Measurements from ENCODE around the gene RNF111. TPM values are rescaled to one million over a fixed set of nuclear protein-coding genes. Genes with fewer than 3 reads are reported as not detected.

The RNF111 gene
- total and polyA plus RNA-seq, 7 donors, result 7.6 to 28.6 (median 15.0) TPM

DNA sequence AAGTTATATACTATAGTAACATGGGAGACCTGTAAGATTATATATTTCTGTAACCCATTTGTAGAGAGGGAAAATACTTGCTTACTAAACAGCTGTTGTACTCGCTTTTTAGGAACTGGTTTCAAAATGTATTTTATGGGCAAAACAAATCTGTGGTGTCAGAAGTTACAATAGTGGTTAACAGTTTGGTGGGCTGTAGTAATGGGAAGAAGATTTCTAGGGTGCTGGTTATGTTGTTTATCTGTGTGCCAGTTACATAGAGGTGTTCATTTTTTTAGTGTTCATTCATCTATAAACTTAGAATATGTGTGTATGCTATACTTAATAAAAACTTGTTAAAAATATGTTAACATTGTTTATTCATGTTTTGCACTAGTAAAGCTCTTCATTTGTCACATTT is 42.1 kb downstream of the RNF111 start:
- Histone ChIP-seq H3K9me3 (no peaks in the 10 kb centered on the region), H3K27ac (no peak overlapping the region), H3K36me3 (peaks cover 0 to 26% (median 4%) of the 10 kb centered on the region in 4 donors), H3K4me1 (peaks cover 0 to 38% (median 6%) of the 10 kb centered on the region in 4 donors), H3K4me3 (no peak overlapping the region), H3K27me3 (no peaks in the 10 kb centered on the region)
- no peak for DNase-seq
- WGBS, 2 donors, result 67 to 79% methylated on average over 1 of the region's 1 CpG
- intact Hi-C loops (cut with DNase I), result no loop called here
- no peak for TF ChIP-seq EP300 (IDR thresholded peaks at IDR 0.05)
- TF ChIP-seq POLR2AphosphoS5 (IDR thresholded peaks at IDR 0.05), result no peak
- TF ChIP-seq POLR2A (IDR thresholded peaks at IDR 0.05), result no peak
- TF ChIP-seq, protein P1, sequence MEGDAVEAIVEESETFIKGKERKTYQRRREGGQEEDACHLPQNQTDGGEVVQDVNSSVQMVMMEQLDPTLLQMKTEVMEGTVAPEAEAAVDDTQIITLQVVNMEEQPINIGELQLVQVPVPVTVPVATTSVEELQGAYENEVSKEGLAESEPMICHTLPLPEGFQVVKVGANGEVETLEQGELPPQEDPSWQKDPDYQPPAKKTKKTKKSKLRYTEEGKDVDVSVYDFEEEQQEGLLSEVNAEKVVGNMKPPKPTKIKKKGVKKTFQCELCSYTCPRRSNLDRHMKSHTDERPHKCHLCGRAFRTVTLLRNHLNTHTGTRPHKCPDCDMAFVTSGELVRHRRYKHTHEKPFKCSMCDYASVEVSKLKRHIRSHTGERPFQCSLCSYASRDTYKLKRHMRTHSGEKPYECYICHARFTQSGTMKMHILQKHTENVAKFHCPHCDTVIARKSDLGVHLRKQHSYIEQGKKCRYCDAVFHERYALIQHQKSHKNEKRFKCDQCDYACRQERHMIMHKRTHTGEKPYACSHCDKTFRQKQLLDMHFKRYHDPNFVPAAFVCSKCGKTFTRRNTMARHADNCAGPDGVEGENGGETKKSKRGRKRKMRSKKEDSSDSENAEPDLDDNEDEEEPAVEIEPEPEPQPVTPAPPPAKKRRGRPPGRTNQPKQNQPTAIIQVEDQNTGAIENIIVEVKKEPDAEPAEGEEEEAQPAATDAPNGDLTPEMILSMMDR (IDR thresholded peaks at IDR 0.05), result no peak

GRCh38 chr15:59035201-59035600 is 47.7 kb downstream of the RNF111 start:
- 62 to 73% methylated on average over 3 of the region's 3 CpGs for WGBS, 2 donors
- Histone ChIP-seq H3K4me1 (peaks cover 0 to 24% (median 6%) of the 10 kb centered on the region in 4 donors), H3K9me3 (no peaks in the 10 kb centered on the region), H3K27ac (no peak overlapping the region), H3K27me3 (no peaks in the 10 kb centered on the region), H3K36me3 (peaks cover 0 to 28% (median 4%) of the 10 kb centered on the region in 4 donors), H3K4me3 (no peak overlapping the region)
- TF ChIP-seq POLR2AphosphoS5 (IDR thresholded peaks at IDR 0.05) (no peak), POLR2A (IDR thresholded peaks at IDR 0.05) (no peak), EP300 (IDR thresholded peaks at IDR 0.05) (no peak)
- TF ChIP-seq, protein P1 (IDR thresholded peaks at IDR 0.05), result no peak
- DNase-seq, result no peak
- intact Hi-C loops (cut with DNase I), result no loop called here

GRCh38 chr15:59039225-59039624 is 51.8 kb downstream of the RNF111 start:
- 68 to 93% methylated on average over 2 of the region's 2 CpGs for WGBS, 2 donors
- TF ChIP-seq POLR2A (IDR thresholded peaks at IDR 0.05) (no peak), POLR2AphosphoS5 (IDR thresholded peaks at IDR 0.05) (no peak), EP300 (IDR thresholded peaks at IDR 0.05) (no peak)
- TF ChIP-seq, protein P1 (IDR thresholded peaks at IDR 0.05), result no peak

GRCh38 chr15:59042041-59042440 is 54.6 kb downstream of the RNF111 start:
- no peaks in the 10 kb centered on the region for H3K9me3 ChIP-seq

More at GRCh38 chr15:59039225-59039624, 51.8 kb downstream of the RNF111 start:
- Histone ChIP-seq H3K4me1 (peaks cover 0 to 20% (median 6%) of the 10 kb centered on the region in 4 donors), H3K27me3 (no peaks in the 10 kb centered on the region), H3K4me3 (no peak overlapping the region), H3K36me3 (peaks cover 0 to 6% (median 0%) of the 10 kb centered on the region in 4 donors), H3K9me3 (no peaks in the 10 kb centered on the region), H3K27ac (no peak overlapping the region)
- intact Hi-C loops (cut with DNase I), result no loop called here
- no peak for DNase-seq

GRCh38 chr15:59048897-59049296 is 61.4 kb downstream of the RNF111 start:
- intact Hi-C loops (cut with DNase I), result no loop called here
- Histone ChIP-seq H3K9me3 (no peaks in the 10 kb centered on the region), H3K27me3 (no peaks in the 10 kb centered on the region), H3K4me1 (peaks cover 0 to 12% (median 5%) of the 10 kb centered on the region in 4 donors), H3K27ac (no peak overlapping the region), H3K4me3 (no peak overlapping the region), H3K36me3 (peaks cover 0 to 15% (median 0%) of the 10 kb centered on the region in 4 donors)
- TF ChIP-seq, protein P1 (IDR thresholded peaks at IDR 0.05), result no peak
- TF ChIP-seq POLR2A (IDR thresholded peaks at IDR 0.05), result no peak
- no peak for TF ChIP-seq EP300 (IDR thresholded peaks at IDR 0.05)
- no peak for TF ChIP-seq POLR2AphosphoS5 (IDR thresholded peaks at IDR 0.05)
- WGBS, 2 donors, result 97 to 99% methylated on average over 3 of the region's 3 CpGs
- DNase-seq, result no peak

More at GRCh38 chr15:59042041-59042440, 54.6 kb downstream of the RNF111 start:
- no peak for DNase-seq
- Histone ChIP-seq H3K27me3 (no peaks in the 10 kb centered on the region), H3K27ac (no peak overlapping the region), H3K4me3 (no peak overlapping the region), H3K4me1 (peaks cover 0 to 26% (median 10%) of the 10 kb centered on the region in 4 donors), H3K36me3 (peaks cover 0 to 6% (median 0%) of the 10 kb centered on the region in 4 donors)
- 96 to 98% methylated on average over 6 of the region's 6 CpGs for WGBS, 2 donors
- TF ChIP-seq POLR2AphosphoS5 (IDR thresholded peaks at IDR 0.05) (no peak), EP300 (IDR thresholded peaks at IDR 0.05) (no peak)
- intact Hi-C loops (cut with DNase I), result no loop called here
